Measurements from ENCODE around the gene GALR1.

DNA sequence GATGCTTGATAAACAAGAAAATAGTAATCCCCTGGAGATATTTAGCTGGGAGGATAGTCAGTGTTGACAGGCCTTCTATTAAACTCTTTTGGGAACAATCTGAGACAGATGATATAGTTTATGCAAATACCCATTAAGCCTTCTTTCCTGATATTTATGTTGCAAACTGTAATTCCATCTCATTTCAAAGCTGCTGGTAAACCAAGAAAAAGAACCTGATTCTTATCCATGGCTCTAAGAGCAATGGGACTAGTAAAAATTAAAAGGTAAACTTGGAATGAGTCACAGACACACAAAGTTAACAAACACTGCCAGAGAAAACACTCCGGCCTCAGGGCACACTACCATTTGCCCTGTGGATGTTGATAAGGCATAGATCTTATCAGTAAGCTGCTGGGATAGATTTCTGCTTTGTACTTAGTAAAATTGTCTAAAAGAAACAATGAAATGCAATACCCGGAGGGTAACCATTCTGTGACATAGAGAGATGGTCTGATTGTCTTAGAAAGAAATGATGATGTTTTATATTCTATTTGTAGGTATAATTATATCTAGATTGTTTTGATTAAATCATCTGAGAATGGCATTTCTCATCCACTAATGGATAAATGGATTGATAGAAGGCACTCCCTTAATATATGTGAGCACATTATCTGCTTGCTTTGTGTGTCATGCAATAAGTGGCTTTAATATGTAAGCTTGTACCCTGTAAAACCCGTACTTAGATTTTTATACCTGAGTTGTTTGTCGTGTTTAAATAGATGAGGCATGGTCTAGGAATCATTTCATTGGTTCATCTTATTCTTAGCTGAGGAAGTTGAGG is 13.2 kb downstream of the GALR1 start:
- TF ChIP-seq BHLHE40 (IDR thresholded peaks at IDR 0.05; ENCODE audit: borderline replicate concordance), result no peak
- TF ChIP-seq LEF1 (IDR thresholded peaks at IDR 0.05; ENCODE audit: borderline replicate concordance), result no peak
- TF ChIP-seq ZNF384 (IDR thresholded peaks at IDR 0.05), result no peak
- TF ChIP-seq SUZ12 (IDR thresholded peaks at IDR 0.05), result no peak
- no peak for TF ChIP-seq FOXM1 (IDR thresholded peaks at IDR 0.05; ENCODE audit: borderline replicate concordance)
- TF ChIP-seq SP1 (IDR thresholded peaks at IDR 0.05), result no peak
- TF ChIP-seq HDGF (IDR thresholded peaks at IDR 0.05; ENCODE audit: borderline replicate concordance), result no peak
- TF ChIP-seq FOXA1 (IDR thresholded peaks at IDR 0.05), result no peak
- no peak for TF ChIP-seq L3MBTL2 (conservative IDR thresholded peaks at IDR 0.05)
- no peak for TF ChIP-seq FOXK2 (IDR thresholded peaks at IDR 0.05)
- no peak for TF ChIP-seq NFRKB (IDR thresholded peaks at IDR 0.05)
- TF ChIP-seq TARDBP (IDR thresholded peaks at IDR 0.05), result no peak
- TF ChIP-seq ELF4 (IDR thresholded peaks at IDR 0.05), result no peak
- TF ChIP-seq, protein P1, sequence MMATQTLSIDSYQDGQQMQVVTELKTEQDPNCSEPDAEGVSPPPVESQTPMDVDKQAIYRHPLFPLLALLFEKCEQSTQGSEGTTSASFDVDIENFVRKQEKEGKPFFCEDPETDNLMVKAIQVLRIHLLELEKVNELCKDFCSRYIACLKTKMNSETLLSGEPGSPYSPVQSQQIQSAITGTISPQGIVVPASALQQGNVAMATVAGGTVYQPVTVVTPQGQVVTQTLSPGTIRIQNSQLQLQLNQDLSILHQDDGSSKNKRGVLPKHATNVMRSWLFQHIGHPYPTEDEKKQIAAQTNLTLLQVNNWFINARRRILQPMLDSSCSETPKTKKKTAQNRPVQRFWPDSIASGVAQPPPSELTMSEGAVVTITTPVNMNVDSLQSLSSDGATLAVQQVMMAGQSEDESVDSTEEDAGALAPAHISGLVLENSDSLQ (IDR thresholded peaks at IDR 0.05), result no peak

All from HEK293T (cell line).